NCI-H2196 (cell line): Measurements from ENCODE around the gene HP.

Experiments used
- DNase-seq: peaks from one replicate; lab custom pipeline; 2025; ENCODE audit not compliant: unreplicated experiment; lab: John Stamatoyannopoulos, UW

The HP gene

GRCh38 chr16:72083778-72084404 is 29.6 kb downstream of the HP start:
- DNase-seq, result no peak

DNA sequence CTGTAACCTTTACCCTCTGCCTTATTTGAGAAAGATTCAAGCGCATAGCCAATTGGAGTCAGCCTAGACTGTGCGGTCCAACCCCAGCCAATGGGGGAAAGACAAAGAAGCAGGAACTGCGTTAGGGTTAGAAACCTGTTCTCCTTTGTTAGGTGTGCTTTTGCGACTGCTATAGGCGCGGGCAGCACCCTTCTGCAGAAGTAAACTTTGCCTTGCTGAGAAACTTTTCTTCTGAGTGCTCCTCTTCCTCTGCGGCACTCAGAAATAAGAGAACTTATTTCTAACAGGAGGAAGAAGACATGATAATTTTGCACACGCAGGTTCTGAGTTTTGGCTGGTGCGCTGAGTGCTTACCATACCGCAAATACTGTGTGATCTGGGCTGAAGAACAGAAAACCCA is 30.1 kb downstream of the HP start:
- DNase-seq, result no peak

DNA sequence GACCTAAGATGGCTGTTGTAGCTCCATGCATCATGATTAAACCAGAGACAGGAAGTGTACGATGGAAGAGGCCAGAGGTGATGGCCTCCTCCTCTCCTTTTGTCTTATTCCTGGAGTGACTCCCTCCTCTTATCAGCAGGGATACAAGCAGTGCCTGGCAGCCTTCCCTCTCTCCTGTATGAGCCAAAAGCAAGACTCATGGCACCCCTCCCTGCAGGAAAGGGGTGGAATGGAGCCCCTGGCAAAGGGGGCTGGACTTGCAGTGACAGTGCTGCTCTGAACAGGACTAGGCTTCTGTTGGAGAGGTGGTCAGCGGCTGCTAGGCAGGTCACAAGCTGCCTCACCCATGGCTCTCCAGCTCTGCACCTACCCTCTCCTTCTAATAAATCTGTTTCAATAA is 30.7 kb downstream of the HP start:
- DNase-seq, result no peak

GRCh38 chr16:72091217-72091616 is 36.9 kb downstream of the HP start:
- DNase-seq, result no peak

DNA sequence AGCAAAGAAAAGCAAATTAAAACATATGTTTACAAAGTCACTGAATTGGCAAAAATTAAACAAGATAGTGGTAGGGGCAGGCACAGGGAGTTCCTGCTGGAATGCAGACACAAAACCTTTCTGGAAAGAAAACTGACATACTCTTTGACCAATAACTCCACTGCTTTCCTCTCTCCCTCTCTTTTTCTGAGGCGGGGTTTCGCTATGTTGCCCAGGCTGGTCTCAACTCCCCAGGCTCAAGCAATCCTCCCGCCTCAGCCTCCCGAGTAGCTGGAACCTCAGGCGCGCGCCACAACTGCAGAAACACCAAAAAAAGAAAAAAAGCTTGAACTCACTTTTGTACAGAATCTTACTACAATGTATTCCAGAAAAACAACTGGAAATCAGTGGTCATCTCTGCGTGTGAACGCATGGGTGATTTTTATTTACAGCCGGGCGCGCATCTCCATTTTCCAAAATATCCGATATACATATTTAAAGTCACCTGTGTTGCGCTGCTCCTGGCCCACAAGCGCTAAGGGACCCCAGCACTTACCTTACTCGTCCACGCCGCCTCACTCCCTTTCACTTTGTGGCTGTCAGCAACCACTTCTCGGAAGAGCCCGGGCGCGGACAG is 38.6 kb downstream of the HP start:
- no peak for DNase-seq

DNA sequence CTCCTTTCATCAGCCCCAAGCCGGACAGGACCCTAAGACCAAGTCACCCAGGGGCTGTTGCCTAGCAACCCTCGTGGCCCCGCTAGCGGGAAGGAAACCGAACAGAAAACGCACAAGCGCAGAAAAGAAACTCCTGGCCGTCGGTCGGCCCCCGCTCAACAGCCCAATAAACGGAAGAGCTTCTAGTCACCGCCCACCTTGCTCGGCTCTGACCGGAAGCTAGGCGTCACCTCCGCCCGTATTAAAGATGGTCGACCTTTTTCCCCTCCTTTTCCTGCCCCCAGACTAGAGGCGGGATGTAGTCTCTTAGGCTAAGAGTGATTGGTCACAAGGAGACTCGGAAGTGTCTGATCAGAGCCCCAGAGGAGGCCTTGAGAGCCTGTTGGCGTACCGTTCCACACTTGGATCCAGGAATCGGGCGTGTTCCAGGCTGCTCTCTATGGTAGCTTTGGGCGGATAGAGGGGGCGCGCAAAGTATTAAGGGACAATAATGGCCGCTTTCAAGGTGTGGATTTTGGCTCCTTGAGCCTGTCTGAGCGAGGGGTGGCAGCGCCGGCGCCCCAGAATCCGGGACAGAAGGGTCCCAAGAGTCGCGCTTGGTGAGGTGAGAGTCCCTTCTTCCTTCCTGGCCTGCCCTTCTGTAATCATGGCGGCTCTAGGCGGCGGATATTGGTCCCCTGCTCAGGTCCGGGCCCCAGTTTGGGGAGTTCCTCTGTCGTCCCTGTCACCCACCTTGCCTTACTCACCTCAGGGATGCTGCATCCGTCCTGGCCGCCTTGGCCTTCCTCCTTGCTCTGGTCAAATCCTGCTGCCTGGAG is 39.4 kb downstream of the HP start, which contains the start of the genes DHX38 and TXNL4B:
Gene DHX38 (plus strand): TSS at position 400 of the 818 bp plus-strand sequence. CDS start 2,311 bp downstream, outside the sequence.
Gene TXNL4B (minus strand): TSS at position 173 of the 818 bp plus-strand sequence. CDS start 2,871 bp downstream, outside the sequence.
- DNase-seq, result peak; percentile 90

DNA sequence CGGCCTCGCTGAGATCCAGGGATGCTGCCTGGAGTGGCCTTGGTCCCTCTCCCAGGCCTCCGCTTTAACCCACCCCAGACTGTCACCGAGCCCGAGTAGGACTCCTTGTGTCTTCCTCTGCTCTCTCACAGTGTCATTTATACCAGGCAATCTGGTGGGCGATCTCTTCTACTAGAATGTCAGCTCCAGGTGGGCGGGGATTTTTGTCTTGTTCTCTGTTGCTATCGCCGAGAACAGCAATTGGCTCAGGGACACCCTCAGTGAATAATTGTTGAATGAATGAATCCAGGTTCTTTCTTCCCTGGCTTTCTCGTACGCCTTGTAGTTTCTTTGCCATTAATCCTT is 39.9 kb downstream of the HP start:
- DNase-seq, result no peak

- no peak for DNase-seq
These were observed 44.6 kb downstream of the HP start for GRCh38 chr16:72098936-72099335.

DNA sequence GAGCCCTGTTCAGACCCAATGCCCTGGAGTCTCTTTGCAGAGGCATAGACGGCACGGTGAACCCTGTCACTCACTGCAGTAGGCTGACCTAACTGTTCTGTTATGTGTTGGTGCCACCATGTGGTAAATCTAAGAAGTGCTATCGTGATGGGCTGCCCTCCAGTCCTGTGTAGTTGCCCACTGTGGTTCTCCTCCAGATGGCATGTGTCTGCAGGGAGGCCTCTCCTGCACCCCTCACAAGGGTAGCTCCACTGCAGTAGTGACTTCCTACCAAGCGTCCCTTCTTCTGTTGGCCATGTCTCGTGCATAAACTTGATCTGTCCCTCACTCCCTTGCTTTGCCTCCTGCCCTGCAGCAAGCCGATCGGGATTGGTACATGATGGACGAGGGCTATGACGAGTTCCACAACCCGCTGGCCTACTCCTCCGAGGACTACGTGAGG is 45.1 kb downstream of the HP start:
- DNase-seq, result peak; percentile 35

- DNase-seq, result no peak
These were observed 46.9 kb downstream of the HP start for GRCh38 chr16:72101195-72101594.

DNA sequence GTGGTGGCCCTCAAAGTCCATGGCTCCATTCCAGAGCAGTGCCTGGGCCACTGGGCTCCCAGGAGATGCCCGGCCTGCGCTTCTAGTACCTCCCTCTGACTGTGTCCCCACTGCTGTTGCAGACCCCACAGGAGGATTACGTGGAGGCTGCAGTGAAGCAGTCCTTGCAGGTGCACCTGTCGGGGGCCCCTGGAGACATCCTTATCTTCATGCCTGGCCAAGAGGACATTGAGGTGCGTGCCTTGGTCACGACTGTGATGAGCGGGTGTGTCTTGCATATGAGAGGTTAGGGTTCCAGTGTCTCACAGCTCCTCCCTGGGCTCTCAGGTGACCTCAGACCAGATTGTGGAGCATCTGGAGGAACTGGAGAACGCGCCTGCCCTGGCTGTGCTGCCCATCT is 50.6 kb downstream of the HP start:
- DNase-seq, result no peak

- DNase-seq, result no peak
These were observed 51.7 kb downstream of the HP start for GRCh38 chr16:72105978-72106377.

DNA sequence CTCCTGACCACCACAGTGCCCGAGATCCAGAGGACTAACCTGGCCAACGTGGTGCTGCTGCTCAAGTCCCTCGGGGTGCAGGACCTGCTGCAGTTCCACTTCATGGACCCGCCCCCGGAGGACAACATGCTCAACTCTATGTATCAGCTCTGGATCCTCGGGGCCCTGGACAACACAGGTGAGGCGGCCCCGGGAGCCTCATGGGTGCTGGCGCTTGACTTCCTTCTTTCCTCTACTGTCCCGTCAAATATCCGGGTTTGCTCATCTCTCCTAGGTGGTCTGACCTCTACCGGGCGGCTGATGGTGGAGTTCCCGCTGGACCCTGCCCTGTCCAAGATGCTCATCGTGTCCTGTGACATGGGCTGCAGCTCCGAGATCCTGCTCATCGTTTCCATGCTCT is 53.1 kb downstream of the HP start:
- DNase-seq, result no peak

- no peak for DNase-seq
These were observed 54.2 kb downstream of the HP start for GRCh38 chr16:72108353-72109102.

- DNase-seq, result no peak
These were observed 55.0 kb downstream of the HP start for GRCh38 chr16:72109300-72109699.

DNA sequence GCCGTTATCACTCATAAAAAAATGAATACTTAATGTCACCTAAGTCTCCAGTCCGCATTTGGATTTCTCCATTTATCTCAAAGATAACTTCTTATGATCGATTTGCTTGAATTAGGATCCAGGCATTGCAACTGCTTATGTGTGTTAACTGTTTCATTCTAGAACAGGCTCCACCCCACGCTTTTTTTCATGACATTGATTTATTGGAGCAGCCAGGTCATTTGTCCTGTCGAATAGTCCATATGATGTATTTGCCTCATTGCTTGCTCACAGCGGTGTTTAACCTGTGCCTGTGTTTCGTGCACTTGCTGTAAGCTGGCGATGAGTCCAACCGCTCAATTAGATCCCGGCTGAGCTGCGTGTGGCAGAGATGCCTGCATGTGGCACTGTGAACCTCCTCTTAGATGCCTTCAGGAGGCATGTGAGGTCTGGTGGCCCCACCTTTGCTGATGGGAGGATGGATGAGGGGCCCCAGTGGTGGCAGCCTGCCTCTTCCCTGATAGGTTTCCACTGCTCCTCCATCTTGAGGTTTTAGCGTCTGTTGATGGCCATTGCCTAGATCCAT is 55.7 kb downstream of the HP start:
- DNase-seq, result no peak
